HG02610 (cell line): Measurements from ENCODE around the gene CD300LG.
"Not testable (repeated sequence)": the region's sequence is repeated elsewhere in the genome, so short reads cannot be mapped to it uniquely, and the experiment has no call there.

Source experiments
- ATAC-seq: cut with Tn5 transposase; IDR thresholded peaks from one replicate; pipeline ENCODE4 v1.9.1; 2021; ENCODE audit warnings: mild to moderate bottlenecking, moderate library complexity; ENCODE audit not compliant: unreplicated experiment

The CD300LG gene, protein sequence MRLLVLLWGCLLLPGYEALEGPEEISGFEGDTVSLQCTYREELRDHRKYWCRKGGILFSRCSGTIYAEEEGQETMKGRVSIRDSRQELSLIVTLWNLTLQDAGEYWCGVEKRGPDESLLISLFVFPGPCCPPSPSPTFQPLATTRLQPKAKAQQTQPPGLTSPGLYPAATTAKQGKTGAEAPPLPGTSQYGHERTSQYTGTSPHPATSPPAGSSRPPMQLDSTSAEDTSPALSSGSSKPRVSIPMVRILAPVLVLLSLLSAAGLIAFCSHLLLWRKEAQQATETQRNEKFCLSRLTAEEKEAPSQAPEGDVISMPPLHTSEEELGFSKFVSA

GRCh38 chr17:43846963-43847371 is at the start of gene CD300LG:
Gene CD300LG, plus strand, starts transcription at chr17:43847176. Its CDS starts 41 bp downstream, at chr17:43847217.
- no peak for ATAC-seq

GRCh38 chr17:43798024-43798423 is 49.0 kb upstream of the CD300LG start:
- ATAC-seq, result not testable (repeated sequence)

- ATAC-seq, result no peak
Observed at GRCh38 chr17:43799047-43799446, 47.9 kb upstream of the CD300LG start.

DNA sequence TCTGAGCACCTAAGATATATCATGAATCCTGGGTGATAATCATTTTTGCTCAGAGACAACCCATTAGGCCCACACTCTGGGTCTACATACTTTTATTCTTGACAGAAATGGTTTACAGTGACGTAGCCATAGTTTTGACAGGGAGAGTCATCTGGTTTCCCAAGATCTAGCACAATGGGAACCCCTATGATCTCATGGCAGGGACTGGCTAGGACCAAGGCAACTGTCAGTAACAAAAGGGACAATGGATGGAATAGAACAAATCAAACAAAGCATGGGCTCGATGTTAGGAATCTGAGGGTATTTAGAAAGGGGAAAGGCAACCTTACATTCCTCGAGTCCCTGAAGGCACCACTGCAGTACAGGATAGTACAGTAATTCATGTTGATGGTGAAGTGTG is 46.2 kb upstream of the CD300LG start:
- ATAC-seq, result no peak

- ATAC-seq, result no peak
Observed at GRCh38 chr17:43801844-43802243, 45.1 kb upstream of the CD300LG start.

DNA sequence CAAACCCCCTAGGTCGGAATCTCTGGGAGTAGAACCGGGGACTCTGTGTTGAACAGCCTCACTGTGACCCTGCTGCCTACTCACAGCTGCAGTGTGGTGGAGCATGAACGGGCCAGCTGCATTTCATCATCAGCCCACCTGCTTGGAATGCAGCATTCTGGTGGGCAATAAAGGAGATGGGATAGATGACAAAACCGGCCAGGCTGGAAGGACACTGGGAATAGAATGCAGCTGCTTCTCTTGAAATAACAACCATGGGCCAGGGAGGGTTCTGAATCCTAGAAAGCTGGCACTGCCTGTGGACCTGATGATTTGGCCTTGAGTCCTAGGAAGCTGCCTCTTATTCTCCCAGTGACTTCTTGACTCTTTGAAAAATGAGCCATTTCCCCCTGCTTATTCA is 43.2 kb upstream of the CD300LG start:
- no peak for ATAC-seq

- no peak for ATAC-seq
Observed at GRCh38 chr17:43805117-43805516, 41.9 kb upstream of the CD300LG start.

GRCh38 chr17:43808076-43808475 is 38.9 kb upstream of the CD300LG start:
- ATAC-seq, result no peak

- ATAC-seq, result no peak
Observed at GRCh38 chr17:43809121-43809520, 37.9 kb upstream of the CD300LG start.

DNA sequence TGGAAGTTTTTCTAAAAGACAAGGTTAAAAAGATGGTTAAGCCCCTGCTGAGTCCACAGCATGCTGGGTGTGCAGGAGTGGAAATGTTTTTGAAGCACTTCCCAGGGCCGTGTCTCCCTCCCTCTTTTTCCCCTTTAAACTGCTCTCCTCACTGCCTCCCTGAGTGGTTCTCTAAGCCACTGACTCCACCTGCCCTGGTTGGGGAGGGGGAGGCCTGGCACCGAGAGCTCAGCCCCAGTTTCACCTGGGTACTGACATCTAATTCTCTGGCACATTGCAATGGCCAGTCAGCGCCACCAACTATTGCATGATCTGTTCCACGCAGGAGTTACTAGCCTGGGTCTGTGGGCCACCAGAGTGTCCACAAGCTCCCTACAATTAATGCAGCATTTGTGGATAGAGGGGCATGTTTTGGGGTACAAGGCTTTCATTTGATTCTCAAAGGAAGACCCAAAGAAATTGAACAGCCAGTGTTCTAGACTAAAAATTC is 36.7 kb upstream of the CD300LG start:
- ATAC-seq, result no peak

DNA sequence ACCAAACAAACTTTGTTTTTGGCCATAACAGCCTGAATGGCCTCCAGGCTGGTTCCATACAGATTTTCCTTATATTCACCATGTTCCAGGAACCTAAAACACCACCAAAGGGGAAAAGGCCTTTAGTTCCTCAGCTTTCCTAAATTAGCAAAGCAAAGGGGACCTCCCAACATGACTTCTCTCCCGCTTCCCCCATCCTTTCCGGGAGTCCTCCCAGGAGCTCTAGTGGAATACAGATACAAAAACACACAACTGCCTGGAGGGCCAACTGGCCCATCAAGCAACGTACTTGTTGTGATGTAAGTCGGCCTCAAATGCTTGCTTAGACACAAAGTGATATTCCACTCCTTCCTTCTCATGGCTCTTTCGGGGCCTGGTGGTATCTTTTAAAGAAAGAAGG is 36.2 kb upstream of the CD300LG start:
- ATAC-seq, result no peak

- ATAC-seq, result no peak
Observed at GRCh38 chr17:43812396-43813265, 34.3 kb upstream of the CD300LG start.

GRCh38 chr17:43813386-43813785 is 33.6 kb upstream of the CD300LG start:
- ATAC-seq, result no peak

DNA sequence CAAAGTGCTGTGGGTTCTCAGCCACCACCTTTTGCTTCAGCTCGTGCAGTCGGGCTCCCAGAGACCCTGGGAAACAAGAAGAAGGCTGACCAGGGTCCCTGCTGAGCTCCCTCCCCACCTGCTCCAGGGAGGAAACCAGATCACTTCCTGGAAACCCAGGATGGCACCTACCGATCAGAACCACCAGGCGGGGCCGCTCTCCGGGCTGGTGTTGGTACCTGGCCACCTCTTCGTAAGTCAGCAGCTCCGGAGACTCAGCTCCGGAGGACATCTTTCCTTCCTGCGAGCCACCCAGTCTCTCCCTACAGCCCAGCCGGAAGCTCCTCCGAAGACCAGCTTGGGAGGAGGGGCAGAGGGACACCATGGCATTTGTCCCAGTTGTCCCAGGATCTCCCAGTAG is 33.0 kb upstream of the CD300LG start:
- no peak for ATAC-seq

- ATAC-seq, result no peak
Observed at GRCh38 chr17:43814714-43815113, 32.3 kb upstream of the CD300LG start.

DNA sequence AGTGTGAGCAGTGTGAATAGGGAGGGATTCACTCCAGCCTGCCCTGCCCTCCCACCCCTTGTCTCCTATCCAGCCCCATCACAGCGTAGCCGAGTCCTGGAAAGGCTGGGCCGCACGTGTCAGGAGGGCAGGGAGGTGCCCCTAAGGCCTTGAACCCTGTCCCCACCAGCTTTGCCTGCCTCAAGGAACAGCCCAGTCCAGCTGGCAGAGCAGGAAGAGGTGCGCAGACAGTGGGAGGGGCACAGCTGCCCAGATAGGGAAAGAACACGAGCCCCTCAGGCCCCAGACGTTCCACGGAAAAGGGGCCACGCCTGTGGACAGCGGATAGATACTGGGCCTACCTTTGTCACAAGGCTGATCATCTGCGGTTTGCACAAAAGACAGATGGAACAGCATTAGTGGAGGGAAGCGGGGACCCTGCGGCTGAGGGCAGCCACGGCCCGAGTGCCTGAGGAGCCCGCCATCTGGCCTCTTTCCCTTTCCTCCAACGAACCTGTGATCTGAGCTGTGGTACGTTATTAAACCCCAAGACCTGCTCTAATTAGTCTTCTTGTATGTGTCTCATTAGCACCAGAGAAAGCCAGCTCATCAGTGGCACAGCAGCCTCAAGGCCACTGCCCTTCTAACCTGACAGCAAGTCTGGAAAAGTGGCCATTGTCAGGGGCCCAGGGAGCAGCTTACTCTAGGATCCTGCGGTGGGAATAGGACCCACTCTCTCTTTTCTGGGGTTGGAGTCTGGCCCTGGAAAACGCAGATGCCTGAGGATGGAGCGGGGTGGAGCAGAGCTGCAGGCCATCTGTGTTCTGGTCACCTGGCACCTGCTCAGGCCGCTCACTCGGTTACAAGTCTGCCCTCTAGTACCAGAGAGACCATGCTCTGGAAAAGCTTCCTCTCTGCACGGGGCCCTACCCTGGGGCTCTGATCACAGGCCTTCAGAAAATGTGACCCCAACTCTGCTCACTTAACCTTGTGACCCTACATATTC is 30.3 kb upstream of the CD300LG start:
- no peak for ATAC-seq

GRCh38 chr17:43817826-43818225 is 29.1 kb upstream of the CD300LG start:
- no peak for ATAC-seq

DNA sequence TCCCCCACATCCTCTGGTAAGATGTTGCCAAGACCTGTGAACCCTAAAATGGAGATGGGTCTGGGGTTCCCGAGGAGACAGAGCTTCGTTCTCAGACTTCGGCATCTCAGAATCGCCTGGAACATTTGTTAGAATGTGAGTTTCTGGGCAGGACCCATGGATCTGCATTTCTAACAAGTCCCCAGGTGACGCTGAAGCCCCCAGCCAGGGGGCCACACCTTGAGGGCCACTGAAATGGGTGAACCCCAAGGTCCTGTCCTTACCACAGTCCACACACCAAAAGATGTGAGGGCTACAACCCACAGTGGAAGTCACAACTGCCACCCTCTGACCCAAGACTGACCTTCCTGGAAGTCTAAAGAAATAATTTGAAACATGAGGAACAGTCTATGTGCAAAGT is 28.0 kb upstream of the CD300LG start:
- ATAC-seq, result no peak

- ATAC-seq, result no peak
Observed at GRCh38 chr17:43820759-43821158, 26.2 kb upstream of the CD300LG start.

DNA sequence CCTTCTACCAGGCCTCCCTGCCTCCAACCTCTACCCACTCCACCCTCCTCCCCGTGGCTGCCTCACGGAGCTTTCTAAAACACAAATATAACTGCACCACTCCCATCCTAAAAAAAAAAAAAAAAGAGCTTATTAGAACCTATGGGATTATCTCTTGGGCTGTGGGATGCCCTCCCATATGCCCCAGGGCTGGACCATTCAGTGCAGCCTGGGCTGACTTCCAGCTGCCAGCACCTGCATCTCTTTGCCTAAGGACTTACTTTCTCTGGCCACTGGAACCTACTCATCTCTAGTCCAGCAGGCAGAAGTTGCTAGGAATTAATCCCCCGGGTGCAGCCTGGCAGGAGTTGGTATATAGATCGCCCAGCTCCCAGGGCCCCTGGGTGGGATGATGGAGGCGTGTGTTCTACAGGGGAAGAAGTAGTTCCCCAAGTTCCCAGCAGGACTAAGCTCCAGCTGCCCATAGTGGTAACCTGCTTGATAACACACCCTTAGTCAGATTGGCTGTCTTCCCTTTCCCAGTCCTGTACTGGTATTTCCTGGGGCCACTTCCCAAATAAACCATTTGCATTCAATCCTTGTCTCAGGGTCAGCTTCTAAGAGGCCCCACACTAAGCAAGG is 24.3 kb upstream of the CD300LG start:
- no peak for ATAC-seq
